Esophagus squamous epithelium (tissue), 4 donors: Measurements from ENCODE around the gene GPX3.

ENCODE experiments used
- CTCF ChIP-seq, 6 experiments: fragments of 450-650 bp in 4 of 6; fragments of 200-600 bp in 2 of 6; sonication (generic) in 2 of 6; IDR thresholded peaks; one replicate each; pipeline ENCODE4 v1.5.1; 2016 to 2019; ENCODE audit warnings: antibody characterized with exemption in 6 of 6, mild to moderate bottlenecking in 4 of 6, moderate library complexity in 4 of 6
- POLR2A ChIP-seq, 4 donors: fragments of 450-650 bp; IDR thresholded peaks; one replicate each; pipeline ENCODE4 v1.6.1; 2017; ENCODE audit warnings: antibody characterized with exemption in 4 of 4, mild to moderate bottlenecking in 4 of 4, moderate library complexity in 3 of 4

GRCh38 chr5:151016700-151017099 is 3.7 kb upstream of the GPX3 start:
- TF ChIP-seq CTCF (IDR thresholded peaks at IDR 0.05) (no peak), POLR2A (IDR thresholded peaks at IDR 0.05) (no peak)
